GM23338 (cell line): ENCODE data around the gene ZNF775. TPM values are rescaled to one million over a fixed set of nuclear protein-coding genes. Genes with fewer than 3 reads are reported as not detected.

Experiments used
- ATAC-seq: fragments of 200-7000 bp; cut with Tn5 transposase; 3 replicates; pipeline ENCODE4 v1.9.1; 2020
- DNase-seq: peaks from one replicate; pipeline ENCODE4 v3.0.0-alpha.2; 2015; ENCODE audit warnings: low spot score
- H2AFZ ChIP-seq: fragments of 200-600 bp; sonication (generic); 2 replicates; pipeline ENCODE4 v1.8.0; 2016; ENCODE audit warnings: antibody characterized with exemption, mild to moderate bottlenecking, moderate library complexity
- H3F3A ChIP-seq: fragments of 200-600 bp; sonication (generic); replicated peaks from 2 replicates; pipeline ENCODE4 v1.8.0; 2017; ENCODE audit warnings: antibody characterized with exemption, mixed run types, low read depth
- H3K27ac ChIP-seq: fragments of 200-600 bp; sonication (generic); 2 replicates; pipeline ENCODE4 v1.6.1; 2016; ENCODE audit warnings: low read depth
- H3K27me3 ChIP-seq: fragments of 200-600 bp; sonication (generic); 2 replicates; pipeline ENCODE4 v1.8.0; 2016; ENCODE audit warnings: mild to moderate bottlenecking, mixed run types, moderate library complexity; ENCODE audit not compliant: insufficient read depth
- H3K36me3 ChIP-seq: fragments of 200-600 bp; sonication (generic); 2 replicates; pipeline ENCODE4 v1.8.0; 2016; ENCODE audit warnings: mild to moderate bottlenecking; ENCODE audit not compliant: insufficient read depth
- H3K4me1 ChIP-seq: fragments of 200-600 bp; sonication (generic); 2 replicates; pipeline ENCODE4 v1.8.0; 2016; ENCODE audit warnings: mild to moderate bottlenecking, moderate library complexity; ENCODE audit not compliant: insufficient read depth
- H3K4me2 ChIP-seq: fragments of 200-600 bp; sonication (generic); 2 replicates; pipeline ENCODE4 v1.7.1; 2017; ENCODE audit warnings: mixed run types
- H3K4me3 ChIP-seq: fragments of 200-600 bp; sonication (generic); 2 replicates; pipeline ENCODE4 v1.6.1; 2016; ENCODE audit warnings: mixed run types
- H3K79me2 ChIP-seq: fragments of 200-600 bp; sonication (generic); replicated peaks from 2 replicates; pipeline ENCODE4 v1.8.0; 2017; ENCODE audit warnings: mild to moderate bottlenecking; ENCODE audit not compliant: insufficient read depth
- H3K9me2 ChIP-seq: fragments of 200-600 bp; sonication (generic); 2 replicates; pipeline ENCODE4 v1.8.0; 2017; ENCODE audit not compliant: insufficient read depth
- H4K20me1 ChIP-seq: fragments of 200-600 bp; sonication (generic); replicated peaks from 2 replicates; pipeline ENCODE4 v1.8.0; 2017; ENCODE audit warnings: mild to moderate bottlenecking; ENCODE audit not compliant: insufficient read depth
- H3K27ac Mint-ChIP-seq: 2 replicates; pipeline ENCODE4 v1.8.0; 2020; ENCODE audit warnings: inconsistent platforms, mild to moderate bottlenecking, moderate library complexity, mixed read lengths
- H3K27me3 Mint-ChIP-seq: 3 replicates; pipeline ENCODE4 v1.8.0; 2022; ENCODE audit warnings: low read depth, mild to moderate bottlenecking, moderate library complexity, mixed read lengths, inconsistent platforms; ENCODE audit not compliant: insufficient read depth, poor library complexity
- H3K36me3 Mint-ChIP-seq: 3 replicates; pipeline ENCODE4 v1.8.0; 2021; ENCODE audit warnings: low read depth, mild to moderate bottlenecking, inconsistent platforms, moderate library complexity, mixed read lengths
- H3K4me1 Mint-ChIP-seq: 3 replicates; pipeline ENCODE4 v1.8.0; 2020; ENCODE audit warnings: mild to moderate bottlenecking, inconsistent platforms, mixed read lengths
- H3K4me3 Mint-ChIP-seq: 3 replicates; pipeline ENCODE4 v1.8.0; 2021; ENCODE audit warnings: moderate library complexity, mild to moderate bottlenecking, inconsistent platforms, mixed read lengths
- H3K9me3 Mint-ChIP-seq: 3 replicates; pipeline ENCODE4 v1.8.0; 2020; ENCODE audit warnings: moderate library complexity, mild to moderate bottlenecking, inconsistent platforms, mixed read lengths
- CREB1 ChIP-seq: fragments of 250-450 bp; sonication (Bioruptor Pico); IDR thresholded peaks from 2 replicates; pipeline ENCODE4 v1.5.0; 2020; ENCODE audit warnings: low read depth, mild to moderate bottlenecking, moderate library complexity
- EZH2 ChIP-seq: fragments of 200-600 bp; sonication (generic); IDR thresholded peaks from one replicate; pipeline ENCODE4 v1.8.0; 2017; ENCODE audit warnings: antibody characterized with exemption, mild to moderate bottlenecking, low read depth; ENCODE audit not compliant: unreplicated experiment
- EZH2phosphoT487 ChIP-seq: fragments of 200-600 bp; sonication (generic); IDR thresholded peaks from one replicate; pipeline ENCODE4 v1.8.1; 2018; ENCODE audit warnings: antibody characterized with exemption; ENCODE audit not compliant: unreplicated experiment
- JUNB ChIP-seq: IDR thresholded peaks from one replicate; pipeline ENCODE4 v1.6.1; 2016; ENCODE audit warnings: antibody characterized with exemption; ENCODE audit not compliant: unreplicated experiment
- NANOG ChIP-seq: IDR thresholded peaks from 2 replicates; pipeline ENCODE4 v1.6.1; 2016; ENCODE audit warnings: antibody characterized with exemption, borderline replicate concordance
- POLR2AphosphoS5 ChIP-seq: IDR thresholded peaks from 2 replicates; pipeline ENCODE4 v1.6.1; 2016; ENCODE audit warnings: antibody characterized with exemption, low read depth
- STAT1 ChIP-seq: IDR thresholded peaks from one replicate; pipeline ENCODE4 v1.6.1; 2016; ENCODE audit warnings: antibody characterized with exemption; ENCODE audit not compliant: unreplicated experiment
- ZNF114 ChIP-seq: fragments of 250-450 bp; sonication (Bioruptor Pico); IDR thresholded peaks from 2 replicates; pipeline ENCODE4 v1.5.0; 2020; ENCODE audit warnings: mild to moderate bottlenecking, moderate library complexity
- ZNF331 ChIP-seq: fragments of 250-450 bp; sonication (Bioruptor Pico); IDR thresholded peaks from 2 replicates; pipeline ENCODE4 v1.5.0; 2020; ENCODE audit warnings: low read depth, mild to moderate bottlenecking, moderate library complexity
- polyA plus RNA-seq: library from polyadenylated mRNA; unstranded; fragments of >200 nt; fragmentation: Nextera tagmentation; extraction: Ambion mirVana; gene quantifications from 2 replicates; pipeline ENCODE4 v1.2.1, GENCODE V29; 2016
- total RNA-seq: library from RNA; depleted of rRNA; stranded (reverse); fragments of >200 nt; shearing (Covaris generic); gene quantifications from 2 replicates; pipeline ENCODE4 v1.2.3, GENCODE V29; 2014
- TF ChIP-seq, protein P1 (sequence below): IDR thresholded peaks from one replicate; pipeline ENCODE4 v1.6.1; 2018; ENCODE audit warnings: antibody characterized with exemption; ENCODE audit not compliant: unreplicated experiment
- TF ChIP-seq, protein P2 (sequence below), 2 experiments: fragments of 200-600 bp in 1 of 2; sonication (generic) in 1 of 2; conservative IDR thresholded peaks; 2 replicates each; pipeline versions ENCODE4 v1.5.1 to v1.6.1; 2016 to 2017; ENCODE audit warnings: antibody characterized with exemption in 2 of 2, low read depth in 2 of 2, mild to moderate bottlenecking in 2 of 2, moderate library complexity in 1 of 2
- TF ChIP-seq, protein P3 (sequence below): IDR thresholded peaks from 2 replicates; pipeline ENCODE4 v1.6.1; 2016; ENCODE audit warnings: antibody characterized with exemption
- TF ChIP-seq, protein P4 (sequence below): fragments of 250-450 bp; sonication (Bioruptor Pico); IDR thresholded peaks from 2 replicates; pipeline ENCODE4 v1.5.0; 2020; ENCODE audit warnings: mild to moderate bottlenecking, moderate library complexity

The ZNF775 gene
- total and polyA plus RNA-seq, 2 experiments from 2014 or later, result 4.5 to 38.2 TPM

DNA sequence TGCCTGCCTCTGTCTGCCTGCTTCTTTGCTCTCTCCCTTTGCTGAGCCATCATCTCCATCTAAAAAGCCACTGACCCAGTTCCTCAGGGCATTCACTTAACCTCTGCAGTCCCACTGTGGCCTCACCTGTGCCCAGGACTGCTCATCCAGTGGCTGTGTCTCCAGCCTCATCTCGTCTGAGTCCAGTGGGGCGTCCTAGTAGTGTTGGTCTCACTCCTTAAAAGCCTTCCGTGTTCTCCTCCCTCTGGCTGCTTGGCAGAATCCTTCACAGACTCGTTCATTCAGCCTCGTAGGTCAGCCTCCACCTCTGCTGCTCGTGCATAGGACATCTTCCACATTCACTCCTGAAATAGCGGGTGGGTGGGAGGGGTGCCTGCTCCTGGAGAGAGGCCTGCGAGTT, 45.0 kb upstream of the ZNF775 start:
- Histone ChIP-seq H3K36me3 (peaks cover 7% of the 10 kb centered on the region), H4K20me1 (no peaks in the 10 kb centered on the region), H3K27me3 (no peaks in the 10 kb centered on the region), H3K4me1 (peaks cover 37% of the 10 kb centered on the region), H3K79me2 (peaks cover 30% of the 10 kb centered on the region), H3K9me2 (no peaks in the 10 kb centered on the region), H2AFZ (no peak overlapping the region), H3K4me3 (no peak overlapping the region), H3K27ac (0 out of 2 replicates have a peak overlapping the region, but pooled peaks have one; percentile 39), H3F3A (peaks cover 27% of the 10 kb centered on the region), H3K4me2 (no peak overlapping the region)
- Mint-ChIP-seq H3K4me1 (peaks cover 68% of the 10 kb centered on the region), H3K9me3 (no peaks in the 10 kb centered on the region; the same call in 2 of the 3 replicates), H3K36me3 (peaks cover 68% of the 10 kb centered on the region), H3K27me3 (peaks cover 20% of the 10 kb centered on the region), H3K4me3 (no peak overlapping the region), H3K27ac (no peak overlapping the region)
- no peak for ATAC-seq
- no peak for DNase-seq
- TF ChIP-seq EZH2phosphoT487 (no peak), CREB1 (no peak), EZH2 (no peak), POLR2AphosphoS5 (no peak), NANOG (no peak), JUNB (no peak), ZNF331 (CRISPR knock-in tag) (no peak), STAT1 (no peak), ZNF114 (CRISPR knock-in tag) (no peak)
- TF ChIP-seq, protein P1, sequence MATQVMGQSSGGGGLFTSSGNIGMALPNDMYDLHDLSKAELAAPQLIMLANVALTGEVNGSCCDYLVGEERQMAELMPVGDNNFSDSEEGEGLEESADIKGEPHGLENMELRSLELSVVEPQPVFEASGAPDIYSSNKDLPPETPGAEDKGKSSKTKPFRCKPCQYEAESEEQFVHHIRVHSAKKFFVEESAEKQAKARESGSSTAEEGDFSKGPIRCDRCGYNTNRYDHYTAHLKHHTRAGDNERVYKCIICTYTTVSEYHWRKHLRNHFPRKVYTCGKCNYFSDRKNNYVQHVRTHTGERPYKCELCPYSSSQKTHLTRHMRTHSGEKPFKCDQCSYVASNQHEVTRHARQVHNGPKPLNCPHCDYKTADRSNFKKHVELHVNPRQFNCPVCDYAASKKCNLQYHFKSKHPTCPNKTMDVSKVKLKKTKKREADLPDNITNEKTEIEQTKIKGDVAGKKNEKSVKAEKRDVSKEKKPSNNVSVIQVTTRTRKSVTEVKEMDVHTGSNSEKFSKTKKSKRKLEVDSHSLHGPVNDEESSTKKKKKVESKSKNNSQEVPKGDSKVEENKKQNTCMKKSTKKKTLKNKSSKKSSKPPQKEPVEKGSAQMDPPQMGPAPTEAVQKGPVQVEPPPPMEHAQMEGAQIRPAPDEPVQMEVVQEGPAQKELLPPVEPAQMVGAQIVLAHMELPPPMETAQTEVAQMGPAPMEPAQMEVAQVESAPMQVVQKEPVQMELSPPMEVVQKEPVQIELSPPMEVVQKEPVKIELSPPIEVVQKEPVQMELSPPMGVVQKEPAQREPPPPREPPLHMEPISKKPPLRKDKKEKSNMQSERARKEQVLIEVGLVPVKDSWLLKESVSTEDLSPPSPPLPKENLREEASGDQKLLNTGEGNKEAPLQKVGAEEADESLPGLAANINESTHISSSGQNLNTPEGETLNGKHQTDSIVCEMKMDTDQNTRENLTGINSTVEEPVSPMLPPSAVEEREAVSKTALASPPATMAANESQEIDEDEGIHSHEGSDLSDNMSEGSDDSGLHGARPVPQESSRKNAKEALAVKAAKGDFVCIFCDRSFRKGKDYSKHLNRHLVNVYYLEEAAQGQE, result no peak
- TF ChIP-seq, protein P2, sequence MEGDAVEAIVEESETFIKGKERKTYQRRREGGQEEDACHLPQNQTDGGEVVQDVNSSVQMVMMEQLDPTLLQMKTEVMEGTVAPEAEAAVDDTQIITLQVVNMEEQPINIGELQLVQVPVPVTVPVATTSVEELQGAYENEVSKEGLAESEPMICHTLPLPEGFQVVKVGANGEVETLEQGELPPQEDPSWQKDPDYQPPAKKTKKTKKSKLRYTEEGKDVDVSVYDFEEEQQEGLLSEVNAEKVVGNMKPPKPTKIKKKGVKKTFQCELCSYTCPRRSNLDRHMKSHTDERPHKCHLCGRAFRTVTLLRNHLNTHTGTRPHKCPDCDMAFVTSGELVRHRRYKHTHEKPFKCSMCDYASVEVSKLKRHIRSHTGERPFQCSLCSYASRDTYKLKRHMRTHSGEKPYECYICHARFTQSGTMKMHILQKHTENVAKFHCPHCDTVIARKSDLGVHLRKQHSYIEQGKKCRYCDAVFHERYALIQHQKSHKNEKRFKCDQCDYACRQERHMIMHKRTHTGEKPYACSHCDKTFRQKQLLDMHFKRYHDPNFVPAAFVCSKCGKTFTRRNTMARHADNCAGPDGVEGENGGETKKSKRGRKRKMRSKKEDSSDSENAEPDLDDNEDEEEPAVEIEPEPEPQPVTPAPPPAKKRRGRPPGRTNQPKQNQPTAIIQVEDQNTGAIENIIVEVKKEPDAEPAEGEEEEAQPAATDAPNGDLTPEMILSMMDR (conservative IDR thresholded peaks at IDR 0.05; ENCODE audit: low read depth in 2 of 2), result no peak
- TF ChIP-seq, protein P3, sequence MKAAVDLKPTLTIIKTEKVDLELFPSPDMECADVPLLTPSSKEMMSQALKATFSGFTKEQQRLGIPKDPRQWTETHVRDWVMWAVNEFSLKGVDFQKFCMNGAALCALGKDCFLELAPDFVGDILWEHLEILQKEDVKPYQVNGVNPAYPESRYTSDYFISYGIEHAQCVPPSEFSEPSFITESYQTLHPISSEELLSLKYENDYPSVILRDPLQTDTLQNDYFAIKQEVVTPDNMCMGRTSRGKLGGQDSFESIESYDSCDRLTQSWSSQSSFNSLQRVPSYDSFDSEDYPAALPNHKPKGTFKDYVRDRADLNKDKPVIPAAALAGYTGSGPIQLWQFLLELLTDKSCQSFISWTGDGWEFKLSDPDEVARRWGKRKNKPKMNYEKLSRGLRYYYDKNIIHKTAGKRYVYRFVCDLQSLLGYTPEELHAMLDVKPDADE, result no peak
- TF ChIP-seq, protein P4, sequence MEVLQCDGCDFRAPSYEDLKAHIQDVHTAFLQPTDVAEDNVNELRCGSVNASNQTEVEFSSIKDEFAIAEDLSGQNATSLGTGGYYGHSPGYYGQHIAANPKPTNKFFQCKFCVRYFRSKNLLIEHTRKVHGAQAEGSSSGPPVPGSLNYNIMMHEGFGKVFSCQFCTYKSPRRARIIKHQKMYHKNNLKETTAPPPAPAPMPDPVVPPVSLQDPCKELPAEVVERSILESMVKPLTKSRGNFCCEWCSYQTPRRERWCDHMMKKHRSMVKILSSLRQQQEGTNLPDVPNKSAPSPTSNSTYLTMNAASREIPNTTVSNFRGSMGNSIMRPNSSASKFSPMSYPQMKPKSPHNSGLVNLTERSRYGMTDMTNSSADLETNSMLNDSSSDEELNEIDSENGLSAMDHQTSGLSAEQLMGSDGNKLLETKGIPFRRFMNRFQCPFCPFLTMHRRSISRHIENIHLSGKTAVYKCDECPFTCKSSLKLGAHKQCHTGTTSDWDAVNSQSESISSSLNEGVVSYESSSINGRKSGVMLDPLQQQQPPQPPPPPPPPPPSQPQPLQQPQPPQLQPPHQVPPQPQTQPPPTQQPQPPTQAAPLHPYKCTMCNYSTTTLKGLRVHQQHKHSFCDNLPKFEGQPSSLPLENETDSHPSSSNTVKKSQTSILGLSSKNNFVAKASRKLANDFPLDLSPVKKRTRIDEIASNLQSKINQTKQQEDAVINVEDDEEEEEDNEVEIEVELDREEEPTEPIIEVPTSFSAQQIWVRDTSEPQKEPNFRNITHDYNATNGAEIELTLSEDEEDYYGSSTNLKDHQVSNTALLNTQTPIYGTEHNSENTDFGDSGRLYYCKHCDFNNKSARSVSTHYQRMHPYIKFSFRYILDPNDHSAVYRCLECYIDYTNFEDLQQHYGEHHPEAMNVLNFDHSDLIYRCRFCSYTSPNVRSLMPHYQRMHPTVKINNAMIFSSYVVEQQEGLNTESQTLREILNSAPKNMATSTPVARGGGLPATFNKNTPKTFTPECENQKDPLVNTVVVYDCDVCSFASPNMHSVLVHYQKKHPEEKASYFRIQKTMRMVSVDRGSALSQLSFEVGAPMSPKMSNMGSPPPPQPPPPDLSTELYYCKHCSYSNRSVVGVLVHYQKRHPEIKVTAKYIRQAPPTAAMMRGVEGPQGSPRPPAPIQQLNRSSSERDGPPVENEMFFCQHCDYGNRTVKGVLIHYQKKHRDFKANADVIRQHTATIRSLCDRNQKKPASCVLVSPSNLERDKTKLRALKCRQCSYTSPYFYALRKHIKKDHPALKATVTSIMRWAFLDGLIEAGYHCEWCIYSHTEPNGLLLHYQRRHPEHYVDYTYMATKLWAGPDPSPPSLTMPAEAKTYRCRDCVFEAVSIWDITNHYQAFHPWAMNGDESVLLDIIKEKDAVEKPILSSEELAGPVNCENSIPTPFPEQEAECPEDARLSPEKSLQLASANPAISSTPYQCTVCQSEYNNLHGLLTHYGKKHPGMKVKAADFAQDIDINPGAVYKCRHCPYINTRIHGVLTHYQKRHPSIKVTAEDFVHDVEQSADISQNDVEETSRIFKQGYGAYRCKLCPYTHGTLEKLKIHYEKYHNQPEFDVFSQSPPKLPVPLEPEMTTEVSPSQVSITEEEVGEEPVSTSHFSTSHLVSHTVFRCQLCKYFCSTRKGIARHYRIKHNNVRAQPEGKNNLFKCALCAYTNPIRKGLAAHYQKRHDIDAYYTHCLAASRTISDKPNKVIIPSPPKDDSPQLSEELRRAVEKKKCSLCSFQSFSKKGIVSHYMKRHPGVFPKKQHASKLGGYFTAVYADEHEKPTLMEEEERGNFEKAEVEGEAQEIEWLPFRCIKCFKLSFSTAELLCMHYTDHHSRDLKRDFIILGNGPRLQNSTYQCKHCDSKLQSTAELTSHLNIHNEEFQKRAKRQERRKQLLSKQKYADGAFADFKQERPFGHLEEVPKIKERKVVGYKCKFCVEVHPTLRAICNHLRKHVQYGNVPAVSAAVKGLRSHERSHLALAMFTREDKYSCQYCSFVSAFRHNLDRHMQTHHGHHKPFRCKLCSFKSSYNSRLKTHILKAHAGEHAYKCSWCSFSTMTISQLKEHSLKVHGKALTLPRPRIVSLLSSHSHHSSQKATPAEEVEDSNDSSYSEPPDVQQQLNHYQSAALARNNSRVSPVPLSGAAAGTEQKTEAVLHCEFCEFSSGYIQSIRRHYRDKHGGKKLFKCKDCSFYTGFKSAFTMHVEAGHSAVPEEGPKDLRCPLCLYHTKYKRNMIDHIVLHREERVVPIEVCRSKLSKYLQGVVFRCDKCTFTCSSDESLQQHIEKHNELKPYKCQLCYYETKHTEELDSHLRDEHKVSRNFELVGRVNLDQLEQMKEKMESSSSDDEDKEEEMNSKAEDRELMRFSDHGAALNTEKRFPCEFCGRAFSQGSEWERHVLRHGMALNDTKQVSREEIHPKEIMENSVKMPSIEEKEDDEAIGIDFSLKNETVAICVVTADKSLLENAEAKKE (CRISPR knock-in tag), result no peak
